ENCODE measurements around the gene SCN9A.

Gene SCN9A

GRCh38 chr2:166357068-166357949 lies 18.4 kb downstream of the SCN9A start:
- peaks cover 9% of the 10 kb centered on the region for H3K4me1 ChIP-seq (ENCODE audit: control insufficient read depth, insufficient read depth, low read length)
- H3K9ac ChIP-seq (ENCODE audit: low read length) = no peak overlapping the region
- no peak overlapping the region for H3K4me3 ChIP-seq (ENCODE audit: low read length)
- no peaks in the 10 kb centered on the region for H3K9me3 ChIP-seq (ENCODE audit: control insufficient read depth, low read length)
- no peaks in the 10 kb centered on the region for H3K36me3 ChIP-seq (ENCODE audit: control insufficient read depth, insufficient read depth, low read length, severe bottlenecking)
- no peaks in the 10 kb centered on the region for H3K27me3 ChIP-seq (replicated peaks; ENCODE audit: control insufficient read depth, insufficient read depth, low read length)
- DNase-seq (ENCODE audit: low read depth) = no peak

GRCh38 chr2:166351319-166351718 lies 24.4 kb downstream of the SCN9A start:
- Histone ChIP-seq H3K9me3 (ENCODE audit: control insufficient read depth, low read length) (no peaks in the 10 kb centered on the region), H3K27me3 (replicated peaks; ENCODE audit: control insufficient read depth, insufficient read depth, low read length) (no peaks in the 10 kb centered on the region), H3K36me3 (ENCODE audit: control insufficient read depth, insufficient read depth, low read length, severe bottlenecking) (no peaks in the 10 kb centered on the region), H3K4me3 (ENCODE audit: low read length) (peak overlapping the region; percentile 50), H3K4me1 (ENCODE audit: control insufficient read depth, insufficient read depth, low read length) (peaks cover 16% of the 10 kb centered on the region), H3K9ac (ENCODE audit: low read length) (no peak overlapping the region)
- peak; percentile 67 for DNase-seq (ENCODE audit: low read depth)

DNA sequence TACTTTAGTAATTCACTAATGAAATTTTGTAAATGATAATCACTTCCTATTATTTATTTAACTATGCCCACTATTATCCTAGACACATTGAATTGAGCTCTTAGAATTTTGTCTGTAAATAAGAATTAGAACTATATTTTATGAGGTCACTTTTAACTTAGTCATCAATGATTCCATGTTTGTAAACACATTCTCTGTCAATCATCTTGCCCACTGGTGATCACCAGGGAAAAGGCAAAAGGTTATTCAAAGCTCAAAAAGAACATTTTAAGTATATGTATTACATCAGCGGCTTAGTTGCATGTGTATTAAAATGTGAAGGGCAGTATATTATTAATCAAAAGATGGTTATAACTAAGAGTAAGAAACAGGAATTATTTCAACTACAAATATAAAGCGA lies 25.2 kb downstream of the SCN9A start:
- Histone ChIP-seq H3K9me3 (ENCODE audit: control insufficient read depth, low read length) (no peaks in the 10 kb centered on the region), H3K36me3 (ENCODE audit: control insufficient read depth, insufficient read depth, low read length, severe bottlenecking) (no peaks in the 10 kb centered on the region), H3K4me3 (ENCODE audit: low read length) (no peak overlapping the region), H3K4me1 (ENCODE audit: control insufficient read depth, insufficient read depth, low read length) (peaks cover 16% of the 10 kb centered on the region), H3K9ac (ENCODE audit: low read length) (no peak overlapping the region), H3K27me3 (replicated peaks; ENCODE audit: control insufficient read depth, insufficient read depth, low read length) (no peaks in the 10 kb centered on the region)
- DNase-seq (ENCODE audit: low read depth) = no peak

DNA sequence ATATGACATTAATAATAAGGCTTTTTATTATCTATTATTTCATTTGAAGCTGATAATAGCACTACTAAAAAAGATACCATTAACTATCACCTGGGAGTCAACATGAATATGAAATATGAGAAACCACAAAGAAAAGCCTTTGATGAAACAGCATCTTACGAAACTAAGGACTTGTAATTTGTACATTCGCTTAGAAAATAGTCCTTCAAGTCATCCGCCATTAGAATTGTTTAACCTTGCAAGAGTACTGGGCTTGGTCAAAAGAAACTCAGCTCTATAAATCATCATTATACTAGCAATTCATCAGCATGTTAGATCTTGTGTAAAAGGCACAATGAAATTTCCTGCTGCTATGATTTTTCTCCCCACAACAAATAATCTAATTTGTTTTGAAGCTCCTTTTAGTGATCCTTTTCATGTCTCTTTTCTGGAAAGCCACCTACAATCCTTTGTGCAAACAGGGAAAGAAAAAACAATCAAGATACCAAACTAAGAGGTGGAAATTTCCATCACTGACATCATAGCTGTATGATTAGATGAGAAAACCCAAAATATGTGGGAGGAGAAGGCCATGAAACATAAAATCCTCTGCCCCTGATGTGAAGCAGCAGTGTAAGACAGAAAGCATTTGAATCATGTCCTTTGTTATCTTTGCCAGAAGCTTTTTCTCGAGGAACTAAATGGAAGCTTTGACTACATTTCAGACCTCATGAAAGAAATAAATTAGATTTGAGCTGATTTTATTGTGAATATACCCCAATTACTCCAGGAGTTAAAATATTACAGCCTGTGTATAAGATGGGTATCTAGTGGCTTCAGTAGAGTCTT lies 31.2 kb downstream of the SCN9A start:
- Histone ChIP-seq H3K9me3 (ENCODE audit: control insufficient read depth, low read length) (no peaks in the 10 kb centered on the region), H3K36me3 (ENCODE audit: control insufficient read depth, insufficient read depth, low read length, severe bottlenecking) (no peaks in the 10 kb centered on the region), H3K4me3 (ENCODE audit: low read length) (no peak overlapping the region), H3K27me3 (replicated peaks; ENCODE audit: control insufficient read depth, insufficient read depth, low read length) (no peaks in the 10 kb centered on the region), H3K9ac (ENCODE audit: low read length) (no peak overlapping the region), H3K4me1 (ENCODE audit: control insufficient read depth, insufficient read depth, low read length) (peaks cover 10% of the 10 kb centered on the region)
- DNase-seq (ENCODE audit: low read depth) = peak; percentile 75

DNA sequence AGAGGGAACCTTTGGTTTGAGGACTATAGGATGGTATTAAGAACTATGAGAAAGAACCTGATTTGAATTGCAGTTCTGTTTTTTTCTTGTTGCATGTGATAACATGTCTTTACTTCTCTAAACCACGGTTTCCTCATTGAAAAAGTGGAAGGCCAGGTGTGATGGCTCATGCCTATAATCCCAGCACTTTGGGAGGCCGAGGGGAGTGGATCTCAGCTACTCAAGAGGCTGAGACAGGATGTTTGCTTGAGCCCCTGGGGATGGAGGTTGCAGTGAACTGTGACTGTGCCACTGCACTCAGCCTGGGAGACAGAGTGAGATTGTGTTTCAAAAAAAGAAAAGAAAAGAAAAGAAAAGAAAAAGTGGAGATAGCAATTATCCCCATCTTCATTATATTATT lies 32.3 kb downstream of the SCN9A start:
- Histone ChIP-seq H3K27me3 (replicated peaks; ENCODE audit: control insufficient read depth, insufficient read depth, low read length) (no peaks in the 10 kb centered on the region), H3K36me3 (ENCODE audit: control insufficient read depth, insufficient read depth, low read length, severe bottlenecking) (no peaks in the 10 kb centered on the region), H3K4me3 (ENCODE audit: low read length) (no peak overlapping the region), H3K9ac (ENCODE audit: low read length) (no peak overlapping the region), H3K4me1 (ENCODE audit: control insufficient read depth, insufficient read depth, low read length) (peaks cover 10% of the 10 kb centered on the region), H3K9me3 (ENCODE audit: control insufficient read depth, low read length) (no peaks in the 10 kb centered on the region)
- DNase-seq (ENCODE audit: low read depth) = peak; percentile 23

- H3K4me3 ChIP-seq (ENCODE audit: low read length) = no peak overlapping the region
- DNase-seq (ENCODE audit: low read depth) = peak; percentile 36
- H3K4me1 ChIP-seq (ENCODE audit: control insufficient read depth, insufficient read depth, low read length) = peaks cover 10% of the 10 kb centered on the region
- no peaks in the 10 kb centered on the region for H3K27me3 ChIP-seq (replicated peaks; ENCODE audit: control insufficient read depth, insufficient read depth, low read length)
- H3K9ac ChIP-seq (ENCODE audit: low read length) = no peak overlapping the region
- H3K9me3 ChIP-seq (ENCODE audit: control insufficient read depth, low read length) = no peaks in the 10 kb centered on the region
- no peaks in the 10 kb centered on the region for H3K36me3 ChIP-seq (ENCODE audit: control insufficient read depth, insufficient read depth, low read length, severe bottlenecking)
These were observed 34.3 kb downstream of the SCN9A start for GRCh38 chr2:166341426-166341825.

DNA sequence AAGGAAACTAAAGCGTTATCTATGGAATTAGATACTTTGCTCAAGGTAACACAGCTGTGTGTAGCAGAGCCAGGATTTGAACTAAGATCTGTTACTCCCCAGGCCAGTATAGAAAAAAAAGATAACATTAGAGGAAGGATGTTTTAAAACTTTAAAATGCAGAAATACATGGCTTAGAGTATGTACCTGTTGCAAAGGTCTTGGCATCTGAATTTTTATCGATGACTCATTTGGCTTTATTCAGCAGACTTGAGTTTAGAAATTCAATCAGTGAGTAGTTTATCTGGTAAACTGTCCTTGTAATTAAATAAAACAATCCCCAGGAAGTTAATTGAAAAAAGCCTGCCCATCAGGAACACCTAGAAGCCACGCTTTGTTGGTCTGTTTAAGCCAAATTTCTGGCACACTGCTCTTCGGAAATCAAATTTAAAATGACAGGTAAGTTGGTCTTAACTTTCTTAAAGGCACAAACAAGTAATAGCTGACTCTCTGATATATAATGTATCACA lies 36.9 kb downstream of the SCN9A start:
- H3K4me1 ChIP-seq (ENCODE audit: control insufficient read depth, insufficient read depth, low read length) = peaks cover 3% of the 10 kb centered on the region
- H3K9me3 ChIP-seq (ENCODE audit: control insufficient read depth, low read length) = no peaks in the 10 kb centered on the region
- H3K9ac ChIP-seq (ENCODE audit: low read length) = no peak overlapping the region
- no peak overlapping the region for H3K4me3 ChIP-seq (ENCODE audit: low read length)
- no peaks in the 10 kb centered on the region for H3K27me3 ChIP-seq (replicated peaks; ENCODE audit: control insufficient read depth, insufficient read depth, low read length)
- no peak for DNase-seq (ENCODE audit: low read depth)
- no peaks in the 10 kb centered on the region for H3K36me3 ChIP-seq (ENCODE audit: control insufficient read depth, insufficient read depth, low read length, severe bottlenecking)

- Histone ChIP-seq H3K9ac (ENCODE audit: low read length) (no peak overlapping the region), H3K4me1 (ENCODE audit: control insufficient read depth, insufficient read depth, low read length) (peaks cover 3% of the 10 kb centered on the region), H3K4me3 (ENCODE audit: low read length) (no peak overlapping the region), H3K27me3 (replicated peaks; ENCODE audit: control insufficient read depth, insufficient read depth, low read length) (no peaks in the 10 kb centered on the region), H3K36me3 (ENCODE audit: control insufficient read depth, insufficient read depth, low read length, severe bottlenecking) (no peaks in the 10 kb centered on the region), H3K9me3 (ENCODE audit: control insufficient read depth, low read length) (no peaks in the 10 kb centered on the region)
- no peak for DNase-seq (ENCODE audit: low read depth)
These were observed 37.8 kb downstream of the SCN9A start for GRCh38 chr2:166337932-166338331.

GRCh38 chr2:166335284-166335683 lies 40.5 kb downstream of the SCN9A start:
- peak; percentile 42 for DNase-seq (ENCODE audit: low read depth)
- H3K4me3 ChIP-seq (ENCODE audit: low read length) = no peak overlapping the region
- no peaks in the 10 kb centered on the region for H3K27me3 ChIP-seq (replicated peaks; ENCODE audit: control insufficient read depth, insufficient read depth, low read length)

DNA sequence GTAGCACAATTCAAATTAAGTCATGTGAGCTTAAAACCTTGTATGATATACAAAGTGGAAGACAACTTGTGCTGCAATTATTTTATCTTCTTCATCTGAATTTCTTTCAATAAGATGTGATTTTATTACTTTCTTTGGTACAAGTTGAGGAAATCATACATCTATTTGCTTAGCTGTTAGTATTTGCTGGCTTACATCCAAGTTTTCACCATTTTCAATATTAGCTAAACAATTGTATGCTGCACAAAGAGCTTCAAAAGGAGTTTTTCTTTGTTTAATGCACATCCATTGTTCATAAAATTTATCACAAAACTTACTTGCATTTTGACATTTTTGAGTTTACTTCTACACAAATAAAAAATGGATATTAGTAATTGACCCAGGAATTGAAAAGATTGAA lies 40.9 kb downstream of the SCN9A start:
- no peaks in the 10 kb centered on the region for H3K9me3 ChIP-seq (ENCODE audit: control insufficient read depth, low read length)
- no peaks in the 10 kb centered on the region for H3K36me3 ChIP-seq (ENCODE audit: control insufficient read depth, insufficient read depth, low read length, severe bottlenecking)
- H3K4me3 ChIP-seq (ENCODE audit: low read length) = no peak overlapping the region
- no peak for DNase-seq (ENCODE audit: low read depth)
- no peaks in the 10 kb centered on the region for H3K27me3 ChIP-seq (replicated peaks; ENCODE audit: control insufficient read depth, insufficient read depth, low read length)
- no peak overlapping the region for H3K9ac ChIP-seq (ENCODE audit: low read length)
- H3K4me1 ChIP-seq (ENCODE audit: control insufficient read depth, insufficient read depth, low read length) = peaks cover 3% of the 10 kb centered on the region

More at GRCh38 chr2:166335284-166335683, 40.5 kb downstream of the SCN9A start:
- H3K4me1 ChIP-seq (ENCODE audit: control insufficient read depth, insufficient read depth, low read length) = peaks cover 3% of the 10 kb centered on the region
- no peaks in the 10 kb centered on the region for H3K36me3 ChIP-seq (ENCODE audit: control insufficient read depth, insufficient read depth, low read length, severe bottlenecking)
- no peaks in the 10 kb centered on the region for H3K9me3 ChIP-seq (ENCODE audit: control insufficient read depth, low read length)
- no peak overlapping the region for H3K9ac ChIP-seq (ENCODE audit: low read length)

DNA sequence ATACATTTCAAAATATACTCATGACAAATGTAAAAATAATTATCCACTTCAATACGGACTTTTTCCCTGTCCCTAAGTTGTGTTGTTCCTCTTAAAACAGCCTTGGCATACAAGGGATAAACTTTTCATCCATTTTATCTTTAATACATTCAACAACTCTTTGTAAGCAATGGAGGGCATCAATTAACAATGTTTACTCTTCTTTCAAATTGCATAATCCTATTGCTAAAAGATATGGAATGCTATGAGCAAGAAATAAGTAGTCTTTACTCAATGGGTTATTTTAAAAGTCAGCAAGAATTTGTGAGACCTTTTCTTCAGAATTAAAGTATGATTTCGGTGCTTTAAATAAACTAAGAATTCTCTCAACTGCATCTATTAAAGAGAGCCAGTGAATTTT lies 41.9 kb downstream of the SCN9A start:
- H3K9ac ChIP-seq (ENCODE audit: low read length) = no peak overlapping the region
- no peaks in the 10 kb centered on the region for H3K27me3 ChIP-seq (replicated peaks; ENCODE audit: control insufficient read depth, insufficient read depth, low read length)
- peak; percentile 65 for DNase-seq (ENCODE audit: low read depth)
- peaks cover 3% of the 10 kb centered on the region for H3K4me1 ChIP-seq (ENCODE audit: control insufficient read depth, insufficient read depth, low read length)
- H3K36me3 ChIP-seq (ENCODE audit: control insufficient read depth, insufficient read depth, low read length, severe bottlenecking) = no peaks in the 10 kb centered on the region
- no peaks in the 10 kb centered on the region for H3K9me3 ChIP-seq (ENCODE audit: control insufficient read depth, low read length)
- H3K4me3 ChIP-seq (ENCODE audit: low read length) = no peak overlapping the region
